ENCODE results near the gene RIPK4.
"Not testable (repeated sequence)": the region's sequence is repeated elsewhere in the genome, so short reads cannot be mapped to it uniquely, and the experiment has no call there.

RIPK4 gene

DNA sequence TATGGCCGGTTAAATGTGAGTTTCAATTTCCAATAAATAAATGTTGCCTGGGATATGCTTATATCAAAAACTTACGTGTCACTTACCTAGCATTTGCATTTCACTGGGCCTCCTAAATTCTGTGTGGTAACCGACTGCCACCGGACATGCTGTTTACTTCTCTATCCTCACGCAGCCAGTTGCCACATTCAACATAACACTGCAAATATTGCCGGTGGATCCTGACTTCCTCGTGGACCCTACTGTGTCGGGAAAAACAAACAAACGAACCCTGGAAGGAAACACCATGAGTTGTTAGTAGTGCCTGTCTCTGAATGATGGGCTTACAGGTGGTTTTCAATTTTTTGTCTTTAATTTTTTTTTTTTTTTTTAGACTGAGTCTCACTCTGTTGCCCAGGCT is 54.1 kb downstream of the RIPK4 start:
- DNase-seq: no peak

DNA sequence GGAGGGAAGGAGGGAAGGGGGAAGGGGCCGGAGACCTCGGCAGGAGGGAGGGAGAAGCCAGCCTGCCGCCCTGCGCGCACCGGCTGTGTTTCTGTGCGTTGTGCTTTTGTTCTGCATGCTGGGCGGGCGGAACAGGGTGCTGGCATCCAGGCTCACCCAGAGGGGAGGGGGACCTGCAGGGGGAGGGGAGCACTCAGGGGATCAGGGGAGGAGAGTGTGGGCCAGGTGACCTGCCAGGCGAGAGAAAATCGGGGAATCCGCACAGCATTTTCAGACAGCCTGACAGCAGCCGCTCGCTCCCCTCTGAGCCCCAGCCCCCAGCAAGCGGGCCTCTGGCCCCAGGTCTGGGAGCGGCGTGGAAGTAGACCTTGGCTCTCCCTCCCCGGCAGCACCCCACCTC is 54.7 kb downstream of the RIPK4 start:
- DNase-seq: no peak

DNA sequence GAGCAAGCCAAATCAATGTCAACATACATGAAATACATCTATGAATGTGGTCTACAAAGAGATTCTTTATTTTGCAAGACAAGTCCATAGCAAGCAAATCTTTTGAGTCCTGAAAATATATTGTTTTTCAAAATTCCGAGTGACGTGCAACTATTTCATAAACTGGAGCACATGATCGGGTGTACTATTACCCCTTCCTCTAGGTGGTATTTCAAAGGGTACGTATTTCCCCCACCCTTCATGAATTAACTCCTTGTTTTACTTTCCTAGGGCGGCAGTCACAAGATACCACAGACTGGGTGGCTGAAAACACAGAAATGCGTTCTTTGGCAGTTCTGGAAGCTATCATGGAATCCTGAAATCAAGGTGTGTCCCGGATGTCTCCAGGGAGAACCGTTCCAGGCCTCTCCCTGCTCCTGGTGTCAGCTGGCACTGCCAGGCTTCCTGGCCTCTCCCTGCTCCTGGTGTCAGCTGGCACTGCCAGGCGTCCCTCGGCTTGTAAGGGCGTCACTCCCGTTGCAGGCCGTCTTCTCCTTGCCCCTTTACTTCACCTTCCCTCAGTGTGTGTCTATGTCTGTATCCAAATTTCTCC is 55.3 kb downstream of the RIPK4 start:
- no peak for DNase-seq

DNA sequence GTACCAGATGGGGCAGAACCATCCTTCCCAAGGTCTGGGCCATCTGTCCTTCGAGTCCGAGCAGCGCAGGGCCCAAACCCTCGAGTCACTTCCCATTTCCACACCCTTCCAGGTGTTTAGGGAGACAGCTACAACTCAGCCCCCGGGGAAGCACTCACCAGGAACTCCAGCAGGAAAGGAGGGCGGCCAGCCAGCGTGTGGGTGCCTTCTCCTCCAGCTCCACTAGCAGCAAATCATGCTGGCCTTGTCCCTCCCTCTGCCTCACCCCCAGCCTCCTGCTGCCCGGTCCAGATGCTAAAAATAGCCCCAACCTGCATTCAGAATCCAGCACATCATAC is 56.1 kb downstream of the RIPK4 start:
- no peak for DNase-seq

DNA sequence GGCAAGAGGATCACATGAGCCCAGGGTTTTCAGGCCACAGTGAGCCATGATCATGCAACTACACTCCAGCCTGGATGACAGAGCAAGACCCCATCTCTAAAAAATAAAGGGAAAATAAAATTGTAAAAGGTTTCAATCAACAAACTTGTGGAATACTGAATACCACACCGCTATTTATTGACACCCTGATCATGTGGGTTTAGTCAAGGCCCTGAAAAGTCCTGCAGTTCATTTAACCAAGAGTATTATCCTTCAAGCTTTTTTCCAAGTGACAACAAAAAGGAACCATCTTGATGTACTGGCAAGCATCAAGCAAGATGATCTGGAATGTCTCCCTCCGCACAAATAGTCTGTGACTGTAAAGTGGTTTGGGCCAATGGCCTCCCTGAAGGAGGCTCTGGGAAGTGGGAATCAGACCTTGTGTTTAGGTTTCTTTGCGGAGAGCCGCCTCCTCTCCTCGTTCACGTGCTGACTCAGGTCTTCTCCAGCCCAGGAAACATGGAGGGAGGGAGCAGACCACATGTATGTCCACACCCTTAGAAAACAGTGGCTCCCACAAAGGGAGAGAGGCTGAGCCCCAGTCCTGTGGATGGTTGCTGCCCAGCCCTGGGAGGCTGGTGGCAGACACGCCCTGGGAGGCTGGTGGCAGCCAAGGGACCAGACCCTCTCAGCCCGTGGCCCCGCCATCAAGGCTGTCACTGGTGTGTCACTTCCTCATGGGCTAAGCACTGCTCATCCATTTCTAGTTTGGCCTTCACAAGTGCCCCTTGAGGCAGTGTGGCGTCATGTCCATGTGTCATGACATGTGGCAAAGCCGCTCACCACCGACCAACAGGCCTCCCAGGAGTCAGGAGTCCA is 56.7 kb downstream of the RIPK4 start:
- no peak for DNase-seq

DNA sequence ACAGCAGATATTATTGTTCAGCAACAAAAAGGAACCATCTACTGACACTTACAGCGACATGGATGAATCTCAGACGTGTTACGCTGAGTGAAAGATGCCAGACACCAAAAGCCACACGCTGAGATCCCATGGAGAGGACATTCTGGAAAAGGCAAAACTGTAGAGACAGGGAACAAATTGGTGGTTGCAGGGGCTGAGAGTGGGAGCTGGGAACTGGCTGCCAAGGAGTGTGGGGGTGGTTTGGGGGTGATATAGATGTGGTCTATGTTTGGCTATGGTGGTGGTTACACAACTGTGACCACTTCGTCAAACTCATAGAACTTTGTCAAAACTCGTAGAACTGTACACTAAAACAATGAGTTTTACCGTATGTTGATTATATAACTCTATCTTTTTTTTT is 57.7 kb downstream of the RIPK4 start:
- no peak for DNase-seq

DNA sequence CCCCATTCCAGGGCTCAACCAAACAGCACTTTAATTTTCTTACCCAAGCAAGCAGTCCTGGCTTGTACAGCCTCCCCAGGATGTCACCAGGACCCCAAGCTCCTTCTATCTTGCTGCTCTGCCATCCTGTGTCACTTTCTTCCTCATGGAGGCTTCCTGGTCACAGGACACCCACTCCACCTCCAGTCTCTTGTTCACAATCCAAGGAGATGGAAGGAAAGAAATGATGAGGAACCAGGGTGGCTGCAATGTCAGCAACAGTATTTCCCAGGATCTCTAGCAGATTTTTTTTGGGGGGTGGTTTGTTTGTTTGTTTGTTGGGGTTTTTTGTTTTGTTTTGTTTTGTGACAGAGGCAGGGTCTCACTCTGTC is 58.9 kb downstream of the RIPK4 start:
- no peak for DNase-seq

DNA sequence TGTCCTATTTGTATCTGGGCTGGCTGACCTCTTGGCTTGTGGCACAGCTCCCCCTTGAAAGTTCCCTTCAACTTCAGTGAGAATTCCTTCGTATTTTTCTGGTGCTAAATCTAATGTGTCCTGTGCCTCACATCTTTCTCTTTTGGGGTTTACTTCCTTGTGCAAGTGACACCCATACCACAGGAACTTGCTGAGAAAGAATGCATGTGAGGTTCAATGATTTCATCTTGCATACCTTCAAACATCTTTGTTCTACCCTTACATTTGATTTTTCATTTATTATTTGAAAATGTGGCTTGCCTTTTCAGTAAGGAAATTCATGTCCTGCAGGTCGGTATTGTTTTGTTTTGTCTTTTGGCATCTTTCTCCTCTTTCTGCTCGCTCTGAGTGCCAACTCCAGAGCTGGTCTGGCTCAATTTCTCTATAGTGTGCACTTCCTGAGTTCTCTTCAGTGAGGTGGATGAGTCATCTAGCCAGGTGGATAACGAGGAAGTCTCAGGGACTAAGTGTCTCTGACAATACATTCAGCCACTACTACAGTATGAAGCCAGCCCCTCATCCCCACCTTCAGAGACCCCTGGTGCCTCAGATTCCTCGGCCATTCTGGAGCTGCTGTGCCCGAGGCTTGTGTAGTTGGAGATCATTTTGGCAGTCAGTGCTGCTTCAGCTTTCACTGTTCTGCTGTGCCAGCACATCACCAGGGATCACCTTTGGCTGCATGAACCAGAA is 59.5 kb downstream of the RIPK4 start:
- no peak for DNase-seq

DNA sequence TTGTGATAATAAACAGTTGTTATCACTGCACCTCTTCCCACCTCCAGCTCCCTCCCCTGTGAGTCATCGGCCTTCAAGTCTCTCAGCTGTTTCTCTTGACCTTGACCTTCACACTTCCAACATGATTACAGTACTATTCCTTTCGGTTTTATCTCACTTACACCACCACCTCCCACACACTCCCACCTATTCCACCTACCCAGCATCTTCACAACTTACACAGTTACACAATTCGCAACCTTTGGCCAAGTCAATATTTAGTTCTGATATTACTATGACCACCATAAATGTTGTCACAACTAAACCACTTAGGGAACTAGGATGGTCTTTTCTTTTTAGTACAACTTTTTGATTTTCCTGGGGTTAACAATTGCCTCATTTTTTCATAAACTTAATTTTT is 60.2 kb downstream of the RIPK4 start:
- DNase-seq: no peak

DNA sequence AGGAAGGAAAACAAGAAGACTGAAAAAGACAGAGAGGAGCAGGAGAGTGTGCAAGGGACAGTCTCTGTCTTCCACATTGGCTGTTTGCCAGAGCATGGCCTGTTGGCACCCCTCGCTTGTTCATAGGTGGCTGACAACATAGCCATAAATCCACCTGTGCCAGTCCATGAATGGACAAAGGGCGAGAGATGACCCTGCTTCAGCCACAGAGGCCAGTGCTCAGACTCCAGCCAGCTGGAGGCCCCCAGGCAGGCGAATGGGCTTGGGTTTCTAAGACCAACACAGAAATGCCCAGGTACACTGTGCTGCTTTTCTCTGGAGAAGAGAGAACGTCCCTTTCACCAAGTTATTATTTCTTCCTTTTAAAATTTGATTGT is 60.6 kb downstream of the RIPK4 start:
- no peak for DNase-seq

DNA sequence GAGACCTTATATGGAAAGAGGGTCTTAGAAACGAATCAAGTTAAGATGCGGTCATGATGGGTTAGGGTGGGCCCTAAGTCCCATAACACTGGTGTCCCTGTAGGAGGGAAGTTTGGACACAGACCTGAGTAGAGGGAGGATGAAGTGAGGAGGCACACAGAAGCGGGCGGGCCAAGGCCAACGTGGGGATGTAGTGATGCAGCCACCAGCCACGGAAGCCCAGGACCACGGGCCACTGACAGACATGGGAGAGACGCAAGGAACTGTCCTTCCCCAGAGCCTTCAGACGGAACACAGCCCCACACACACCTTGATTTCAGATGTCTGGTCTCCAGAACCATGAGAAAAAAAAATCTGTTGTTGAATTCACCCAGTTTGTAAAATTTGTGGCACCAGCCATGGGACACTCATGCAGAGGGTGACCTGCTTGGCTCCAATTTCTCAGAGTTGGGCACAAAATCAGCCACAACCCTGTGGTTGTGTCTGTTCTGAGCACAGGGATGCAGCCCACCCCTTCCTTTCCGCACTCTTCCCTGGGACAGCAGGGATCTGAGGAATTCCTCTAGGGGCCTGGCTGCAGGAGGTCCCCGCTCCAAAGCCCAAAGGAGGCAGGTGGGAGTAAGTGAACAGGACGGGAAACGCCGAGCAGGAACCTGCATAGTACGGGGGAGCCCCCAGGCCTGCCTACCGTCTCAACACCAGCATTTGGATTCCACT is 61.1 kb downstream of the RIPK4 start:
- DNase-seq: no peak

DNA sequence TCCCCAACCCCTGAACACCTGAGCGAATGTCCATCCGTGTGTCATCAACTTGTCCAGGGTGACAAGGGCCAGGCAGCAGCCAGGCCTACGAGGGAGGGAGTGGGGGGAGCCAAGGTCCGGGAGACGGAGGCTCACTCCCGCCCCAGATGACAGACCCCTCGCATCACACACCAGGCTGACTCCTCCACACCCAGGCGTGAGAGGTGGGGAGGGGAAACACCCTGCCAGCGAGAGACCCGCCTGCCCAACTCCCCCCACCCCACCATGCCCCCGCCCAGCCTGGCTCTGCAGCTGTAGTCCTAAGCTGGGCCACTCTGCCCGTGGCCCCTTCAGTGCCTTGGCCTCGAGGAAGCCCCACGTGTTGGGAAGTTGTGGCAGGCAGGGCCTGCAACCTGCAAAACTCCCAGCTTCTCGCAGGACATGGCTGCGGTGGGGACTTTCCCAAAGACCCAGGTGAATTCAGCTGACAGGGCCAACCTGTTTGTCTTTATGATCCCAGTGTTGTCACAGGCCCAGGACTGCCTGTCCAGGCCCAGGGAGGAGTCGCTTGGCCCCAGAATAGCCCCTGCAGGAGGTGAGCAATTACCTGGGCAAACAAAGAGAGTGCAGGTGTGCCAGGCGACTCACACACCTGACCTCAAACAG is 62.9 kb downstream of the RIPK4 start:
- no peak for DNase-seq

DNA sequence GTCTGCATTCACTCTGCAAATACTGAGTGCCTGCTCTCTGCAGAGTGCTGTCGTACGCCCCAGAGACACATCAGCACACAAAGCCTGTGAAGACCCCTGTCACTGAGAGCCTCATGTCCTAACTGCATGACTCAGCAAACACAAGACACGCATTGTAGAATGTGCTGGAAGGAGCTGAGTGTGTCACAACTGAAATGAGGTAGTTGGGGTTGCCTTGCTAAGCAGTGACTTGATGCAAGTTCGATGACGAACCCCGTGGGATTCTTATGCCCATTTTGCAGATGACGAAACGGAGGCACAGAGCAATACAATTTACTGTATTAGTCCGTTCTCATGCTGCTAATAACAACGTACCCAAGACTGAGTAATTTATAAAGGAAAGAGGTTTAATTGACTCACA is 65.1 kb downstream of the RIPK4 start:
- no peak for DNase-seq

DNA sequence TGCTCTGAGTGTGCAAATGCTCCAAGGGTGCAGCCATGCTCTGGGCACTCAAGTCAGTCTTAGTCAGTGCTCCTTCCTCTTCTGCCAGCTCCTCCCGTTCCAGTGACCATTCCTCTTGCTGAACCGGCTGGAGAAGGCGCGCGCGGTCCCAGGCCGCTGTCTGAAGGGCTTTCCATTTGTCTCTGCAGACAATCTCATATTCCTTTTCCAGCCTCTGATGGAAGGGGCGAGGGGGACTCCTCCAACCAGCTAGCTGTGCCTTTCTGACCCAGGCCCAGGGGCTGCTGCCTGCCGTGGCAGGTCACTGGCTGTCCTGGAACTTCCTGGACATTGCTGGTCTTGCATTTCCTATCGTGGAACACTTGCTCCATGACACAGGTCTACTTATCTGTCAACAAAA is 67.5 kb downstream of the RIPK4 start:
- DNase-seq: no peak

DNA sequence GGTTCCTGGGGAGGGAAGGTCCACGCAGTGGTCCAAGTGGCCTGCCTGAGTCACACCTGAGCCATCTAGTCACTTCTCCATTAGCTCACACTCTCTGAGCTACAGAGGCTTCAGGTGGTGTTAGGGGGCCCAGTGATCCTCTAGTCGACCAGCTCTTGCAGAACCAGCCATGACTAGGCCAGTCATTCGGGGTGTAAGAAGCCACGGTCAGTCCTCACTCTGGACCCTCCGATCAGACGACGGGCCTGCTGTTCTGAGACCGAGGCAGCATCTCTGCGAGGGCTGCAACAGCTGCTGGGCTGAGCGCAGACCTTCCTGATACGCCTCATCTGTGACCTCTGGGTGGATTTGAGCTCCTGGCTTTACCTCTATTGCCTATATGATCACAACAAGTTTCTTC is 68.8 kb downstream of the RIPK4 start:
- DNase-seq: no peak

DNA sequence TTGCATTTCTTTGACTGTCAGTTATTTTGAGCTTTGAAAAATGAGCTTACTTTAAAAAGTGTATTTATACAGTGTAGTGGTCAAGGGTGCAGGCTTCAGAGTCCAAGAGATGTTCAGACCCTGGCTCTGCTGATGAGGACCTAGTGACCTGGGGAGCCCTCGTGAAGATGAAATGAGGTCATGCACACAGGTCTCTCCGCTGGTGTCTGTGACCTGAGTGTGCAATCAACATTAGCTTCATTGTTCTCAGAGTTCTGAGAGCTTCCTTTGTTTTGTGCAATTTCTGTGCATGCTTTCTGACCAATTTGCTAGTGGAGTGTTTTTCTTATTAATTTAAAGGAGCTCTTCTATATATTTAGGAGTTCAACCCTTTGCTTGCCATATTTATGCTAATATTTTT is 71.3 kb downstream of the RIPK4 start:
- DNase-seq: no peak

DNA sequence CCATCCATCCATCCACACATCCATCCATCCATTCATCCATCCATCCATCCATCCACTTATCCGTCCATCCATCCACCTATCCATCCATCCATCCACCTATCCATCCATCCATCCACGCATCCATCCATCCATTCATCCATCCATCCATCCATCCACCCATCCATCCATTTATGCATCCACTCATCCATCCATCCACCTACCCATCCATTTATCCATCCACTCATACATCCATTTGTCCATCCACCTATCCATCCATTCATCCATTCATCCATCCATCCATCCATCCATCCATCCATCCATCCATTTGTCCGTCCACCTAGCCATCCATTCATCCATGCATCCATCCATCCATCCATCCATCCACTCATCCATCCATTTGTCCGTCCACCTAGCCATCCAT is 72.8 kb downstream of the RIPK4 start:
- not testable (repeated sequence) for DNase-seq

DNA sequence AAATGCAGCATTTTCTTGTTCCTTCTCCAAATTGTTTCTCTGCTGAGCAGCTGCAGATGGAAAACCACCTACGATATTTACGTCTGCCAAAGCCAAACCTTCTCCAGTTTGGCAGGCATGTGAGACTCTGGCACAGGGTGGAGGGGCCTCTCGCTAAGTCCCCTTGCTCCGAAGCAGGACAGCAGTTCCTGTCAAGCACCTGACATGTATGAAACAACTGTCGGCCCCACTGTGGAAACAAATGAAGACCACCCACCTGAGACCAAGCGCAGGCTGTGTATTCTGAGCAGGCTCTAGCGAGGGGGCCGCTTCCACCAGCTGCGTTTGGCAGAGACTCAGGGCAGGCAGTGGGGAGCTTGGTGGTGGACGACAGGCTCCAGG is 74.7 kb downstream of the RIPK4 start:
- DNase-seq: no peak

DNA sequence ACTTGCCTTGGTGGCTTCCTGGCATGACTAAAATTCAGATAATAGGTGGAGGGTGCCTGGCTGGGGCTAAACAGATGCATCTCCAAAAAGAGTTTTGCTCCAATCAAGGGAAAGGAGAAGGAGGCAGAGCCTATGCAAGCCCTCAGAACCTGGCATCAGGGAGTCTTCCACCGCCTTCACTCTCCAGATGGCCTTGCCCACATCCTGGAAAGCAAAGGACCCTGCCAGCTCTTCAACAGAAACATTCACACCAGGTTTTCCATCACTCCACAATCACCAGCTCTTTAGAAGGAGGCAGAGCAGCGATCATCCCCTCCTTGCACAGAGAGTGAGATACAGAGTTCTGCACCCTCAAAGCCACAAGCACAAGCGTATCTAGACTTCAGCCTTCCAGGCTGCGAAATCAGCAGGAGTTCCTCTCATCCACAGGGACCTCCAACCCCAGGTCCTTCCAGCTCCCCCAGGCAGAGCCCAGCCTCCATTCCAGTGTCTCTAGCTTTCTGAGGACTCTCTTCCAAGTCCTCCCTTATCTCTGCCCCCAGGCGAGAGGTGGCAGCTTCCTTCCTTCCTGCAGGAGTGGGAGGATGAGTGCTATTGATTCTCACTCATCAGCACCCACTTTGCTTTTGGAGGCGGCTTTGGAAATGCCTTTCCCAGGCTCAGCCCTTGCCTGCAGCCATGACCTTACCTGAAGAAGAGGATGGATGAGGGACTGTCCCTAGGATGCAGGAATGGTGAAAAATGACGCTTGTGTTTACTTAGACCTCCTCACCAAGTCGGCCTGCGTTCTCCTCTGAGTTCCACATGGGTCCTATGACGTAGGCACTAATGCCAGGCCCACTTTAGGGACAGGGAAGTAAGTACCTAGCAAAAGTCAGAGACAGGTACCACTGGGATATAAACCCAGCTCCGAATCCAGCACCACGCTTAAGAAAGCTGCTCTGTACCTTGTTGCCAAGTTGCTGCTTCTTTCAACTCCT is 75.4 kb downstream of the RIPK4 start:
- no peak for DNase-seq

Data from activated gamma-delta T cell treated with Interleukin-2 at 50 U/mL for 16 hours (primary cell).